Type B pancreatic cell (in vitro differentiated cells): Measurements from ENCODE around the gene CDH3. TPM values are rescaled to one million over a fixed set of nuclear protein-coding genes. Genes with fewer than 3 reads are reported as not detected.
A peak's percentile ranks its signal among the peaks of the same experiment; 100 is the strongest.

Experiments
- DNase-seq: peaks from one replicate; pipeline ENCODE4 v3.0.0; 2021; ENCODE audit warnings: mixed read lengths; ENCODE audit not compliant: unreplicated experiment; ENCODE audit errors: extremely low spot score
- H3K27ac Mint-ChIP-seq: 2 replicates; pipeline ENCODE4 v1.8.0; 2021; ENCODE audit warnings: mild to moderate bottlenecking, mixed read lengths
- H3K27me3 Mint-ChIP-seq: 2 replicates; pipeline ENCODE4 v1.8.0; 2021; ENCODE audit warnings: mixed read lengths
- H3K36me3 Mint-ChIP-seq: 2 replicates; pipeline ENCODE4 v1.8.0; 2021; ENCODE audit warnings: mixed read lengths
- H3K4me1 Mint-ChIP-seq: one replicate; pipeline ENCODE4 v1.8.0; 2021; ENCODE audit warnings: mixed read lengths; ENCODE audit not compliant: unreplicated experiment
- H3K4me3 Mint-ChIP-seq: 2 replicates; pipeline ENCODE4 v1.8.0; 2021; ENCODE audit warnings: mild to moderate bottlenecking, mixed read lengths
- H3K9me3 Mint-ChIP-seq: 2 replicates; pipeline ENCODE4 v1.8.0; 2021; ENCODE audit warnings: mixed read lengths
- CTCF ChIP-seq: fragments of 200-600 bp; sonication (generic); conservative IDR thresholded peaks from 2 replicates; pipeline ENCODE4 v1.5.0; 2021; ENCODE audit warnings: antibody characterized with exemption, mild to moderate bottlenecking
- long read RNA-seq: library from polyadenylated mRNA; unstranded; transcript quantifications from one replicate; pipeline ENCODE4 v2.0.0, GENCODE V29; 2020
- total RNA-seq: library from RNA; stranded (reverse); gene quantifications from 2 replicates; pipeline ENCODE4 v1.2.1, GENCODE V29; 2021; ENCODE audit warnings: low replicate concordance

CDH3 gene
- 35.5 and 53.5 TPM in 2 replicates for total RNA-seq
- long read RNA-seq, full-length matches to known transcripts, result 6 of 52 reads
- long read RNA-seq, partial matches to known transcripts, result 45 of 52 reads
- long read RNA-seq, other reads (novel, unspliced or antisense), result 1 of 52 reads

GRCh38 chr16:68644715-68645493 lies at the start of gene CDH3:
TSS of gene CDH3 (plus strand) at chr16:68645310. CDS start at chr16:68645380, 70 bp downstream.
- peak within 1 kb of the TSS; percentile 92 for H3K4me3 Mint-ChIP-seq
- no peaks in the 10 kb centered on the region for H3K9me3 Mint-ChIP-seq
- no peaks in the 10 kb centered on the region for H3K36me3 Mint-ChIP-seq
- peak; percentile 74 for DNase-seq
- peaks cover 24% of the 10 kb centered on the region for H3K27me3 Mint-ChIP-seq
- peak within 1 kb of the TSS; percentile 81 for H3K27ac Mint-ChIP-seq
- TF ChIP-seq CTCF, result peak; percentile 16
- peaks cover 16% of the 10 kb centered on the region for H3K4me1 Mint-ChIP-seq

DNA sequence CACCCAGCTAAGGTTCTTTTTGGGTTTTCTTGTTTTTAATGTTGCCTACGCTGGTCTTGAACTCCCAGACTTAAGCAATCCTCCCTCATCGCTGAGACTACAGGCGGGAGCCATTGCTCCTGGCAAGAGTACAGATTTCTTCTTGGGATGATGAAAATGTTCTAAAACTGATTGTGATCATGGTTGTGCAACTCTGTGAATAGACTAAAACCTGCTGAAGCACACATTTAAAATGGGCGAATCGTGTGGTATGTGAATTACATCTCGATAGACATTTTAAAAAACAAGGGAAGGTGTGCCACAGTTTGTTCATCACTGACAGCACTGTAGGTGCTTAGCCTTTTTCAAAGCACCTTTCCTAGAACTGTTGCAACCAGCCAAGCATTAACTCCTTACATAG lies 48.8 kb upstream of the CDH3 start:
- Mint-ChIP-seq H3K4me1 (no peaks in the 10 kb centered on the region), H3K27ac (peak overlapping the region; percentile 26), H3K27me3 (no peaks in the 10 kb centered on the region), H3K9me3 (peaks cover 5% of the 10 kb centered on the region), H3K4me3 (no peak overlapping the region), H3K36me3 (peaks cover 9% of the 10 kb centered on the region)
- DNase-seq, result no peak
- no peak for TF ChIP-seq CTCF

GRCh38 chr16:68599586-68599985 lies 45.5 kb upstream of the CDH3 start:
- DNase-seq, result no peak
- no peaks in the 10 kb centered on the region for H3K4me1 Mint-ChIP-seq
- H3K4me3 Mint-ChIP-seq, result no peak overlapping the region
- H3K9me3 Mint-ChIP-seq, result no peaks in the 10 kb centered on the region
- no peak for TF ChIP-seq CTCF
- H3K27me3 Mint-ChIP-seq, result no peaks in the 10 kb centered on the region
- no peak overlapping the region for H3K27ac Mint-ChIP-seq
- no peaks in the 10 kb centered on the region for H3K36me3 Mint-ChIP-seq

DNA sequence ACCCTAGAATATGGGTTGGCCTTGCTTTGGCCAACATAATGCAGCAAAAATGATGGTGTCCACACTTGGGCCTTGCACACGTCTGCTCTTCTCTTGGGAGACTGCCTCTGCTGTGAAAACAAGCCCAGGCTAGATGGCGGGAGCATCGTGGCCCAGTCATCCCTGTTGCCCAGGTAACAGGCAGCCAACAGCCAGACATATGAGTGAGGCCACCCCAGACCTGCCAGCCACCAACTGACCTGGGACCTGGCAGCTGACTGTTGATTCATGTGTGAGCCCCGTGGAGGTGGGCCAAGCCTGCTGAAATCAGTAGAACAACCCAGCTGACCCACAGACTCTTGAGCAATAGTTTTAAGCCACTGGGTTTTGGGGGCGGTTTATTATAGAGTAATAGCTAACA lies 39.4 kb upstream of the CDH3 start:
- DNase-seq, result no peak
- H3K36me3 Mint-ChIP-seq, result no peaks in the 10 kb centered on the region
- H3K27me3 Mint-ChIP-seq, result no peaks in the 10 kb centered on the region
- no peaks in the 10 kb centered on the region for H3K9me3 Mint-ChIP-seq
- no peak overlapping the region for H3K27ac Mint-ChIP-seq
- TF ChIP-seq CTCF, result no peak
- no peak overlapping the region for H3K4me3 Mint-ChIP-seq
- H3K4me1 Mint-ChIP-seq, result peaks cover 8% of the 10 kb centered on the region

DNA sequence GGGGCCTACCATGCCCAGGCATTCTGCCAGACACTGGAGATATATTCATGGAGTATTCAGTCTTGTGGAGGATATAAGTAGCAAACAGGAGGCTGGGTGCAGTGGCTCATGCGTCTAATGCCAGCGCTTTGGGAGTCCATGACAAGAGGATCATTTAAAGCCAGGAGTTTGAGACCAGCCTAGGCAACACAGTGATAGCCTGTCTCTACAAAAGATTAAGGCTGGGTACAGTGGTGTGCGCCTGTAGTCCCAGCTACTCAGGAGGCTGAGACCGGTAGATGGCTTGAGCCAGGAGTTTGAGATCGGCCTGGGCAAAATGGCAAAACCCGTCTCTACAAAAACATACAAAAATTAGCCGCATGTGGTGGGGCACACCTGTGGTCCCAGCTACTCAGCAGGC lies 37.7 kb upstream of the CDH3 start:
- no peak overlapping the region for H3K27ac Mint-ChIP-seq
- H3K9me3 Mint-ChIP-seq, result no peaks in the 10 kb centered on the region
- no peak for TF ChIP-seq CTCF
- H3K4me3 Mint-ChIP-seq, result no peak overlapping the region
- H3K4me1 Mint-ChIP-seq, result peaks cover 8% of the 10 kb centered on the region
- DNase-seq, result no peak
- no peaks in the 10 kb centered on the region for H3K27me3 Mint-ChIP-seq
- H3K36me3 Mint-ChIP-seq, result no peaks in the 10 kb centered on the region
